Activated CD4-positive, alpha-beta T cell treated with anti-CD3 and anti-CD28 coated beads, Interleukin-2, amount 50 U/mL, for 16 hours (primary cell): Measurements from ENCODE around the gene GIMAP8.
A peak's percentile ranks its signal among the peaks of the same experiment; 100 is the strongest.
"Not testable (repeated sequence)": the region's sequence is repeated elsewhere in the genome, so short reads cannot be mapped to it uniquely, and the experiment has no call there.

Experiments
- DNase-seq: peaks from one replicate; pipeline ENCODE4 v3.0.0-alpha.2; 2020

GIMAP8 gene

GRCh38 chr7:150471886-150472285, 21.5 kb downstream of the GIMAP8 start:
- no peak for DNase-seq

GRCh38 chr7:150473902-150474301, 23.5 kb downstream of the GIMAP8 start:
- DNase-seq = no peak

- DNase-seq = no peak
Observed at GRCh38 chr7:150476285-150476684, 25.9 kb downstream of the GIMAP8 start.

GRCh38 chr7:150476819-150477631, 26.6 kb downstream of the GIMAP8 start:
- no peak for DNase-seq

GRCh38 chr7:150479023-150479716, 28.7 kb downstream of the GIMAP8 start:
- no peak for DNase-seq

GRCh38 chr7:150481186-150481920, 30.9 kb downstream of the GIMAP8 start:
- peak; percentile 55 for DNase-seq

- no peak for DNase-seq
Observed at GRCh38 chr7:150481922-150482321, 31.5 kb downstream of the GIMAP8 start.

- not testable (repeated sequence) for DNase-seq
Observed at GRCh38 chr7:150483514-150483913, 33.1 kb downstream of the GIMAP8 start.

GRCh38 chr7:150484071-150484470, 33.6 kb downstream of the GIMAP8 start:
- DNase-seq = peak; percentile 35

GRCh38 chr7:150487625-150488024, 37.2 kb downstream of the GIMAP8 start:
- DNase-seq = no peak

- DNase-seq = no peak
Observed at GRCh38 chr7:150489782-150490181, 39.4 kb downstream of the GIMAP8 start.

- not testable (repeated sequence) for DNase-seq
Observed at GRCh38 chr7:150493442-150493841, 43.0 kb downstream of the GIMAP8 start.

- DNase-seq = peak; percentile 64
Observed at GRCh38 chr7:150502519-150502918, 52.1 kb downstream of the GIMAP8 start.

GRCh38 chr7:150503155-150503554, 52.7 kb downstream of the GIMAP8 start:
- no peak for DNase-seq

- no peak for DNase-seq
Observed at GRCh38 chr7:150503581-150503980, 53.2 kb downstream of the GIMAP8 start.

GRCh38 chr7:150507947-150508602, 57.6 kb downstream of the GIMAP8 start:
- no peak for DNase-seq

- DNase-seq = no peak
Observed at GRCh38 chr7:150511048-150511447, 60.6 kb downstream of the GIMAP8 start.

- no peak for DNase-seq
Observed at GRCh38 chr7:150513758-150514157, 63.3 kb downstream of the GIMAP8 start.

GRCh38 chr7:150514748-150515222, 64.4 kb downstream of the GIMAP8 start, which contains the start of gene GIMAP7:
Gene GIMAP7 (plus strand): TSS chr7:150514872. CDS start chr7:150519975, 5,103 bp downstream.
- peak; percentile 74 for DNase-seq

GRCh38 chr7:150515248-150516147, 65.1 kb downstream of the GIMAP8 start:
- peak; percentile 37 for DNase-seq

GRCh38 chr7:150516956-150517745, 66.7 kb downstream of the GIMAP8 start:
- no peak for DNase-seq
